SK-N-SH (cell line): ENCODE data around the gene FOXK1. TPM values are rescaled to one million over a fixed set of nuclear protein-coding genes. Genes with fewer than 3 reads are reported as not detected.

ENCODE experiments used
- CTCF ChIA-PET: fragments of 300-600, 350-600 bp; formaldehyde crosslinking; extraction: SDS; loops from one replicate; lab custom pipeline; 2021; lab: Yijun Ruan, JAX
- POLR2A ChIA-PET: fragments of 350-600 bp; sonication (Branson Sonifier 250); formaldehyde crosslinking; extraction: SDS; loops from one replicate; lab custom pipeline; 2020; ENCODE audit warnings: antibody characterized with exemption, inconsistent platforms; lab: Yijun Ruan, JAX
- DNase-seq: peaks from one replicate; pipeline ENCODE4 v3.0.0; 2012
- H2AFZ ChIP-seq: fragments of 200-600 bp; sonication (generic); 2 replicates; pipeline ENCODE4 v1.8.1; 2016; ENCODE audit warnings: antibody characterized with exemption, mild to moderate bottlenecking, low read depth
- H3F3A ChIP-seq: fragments of 200-600 bp; sonication (generic); replicated peaks from 2 replicates; pipeline ENCODE3; 2016; ENCODE audit warnings: antibody characterized with exemption, mild to moderate bottlenecking; ENCODE audit not compliant: insufficient read depth
- H3K27ac ChIP-seq, 2 experiments: fragments of 200-500 bp in 1 of 2; fragments of 200-600 bp in 1 of 2; sonication (Bioruptor generic) in 1 of 2; sonication (generic), shearing (Covaris generic) in 1 of 2; 2 replicates each; pipeline versions ENCODE4 v1.5.1 to v1.6.1; 2014 to 2016; ENCODE audit warnings: low read depth in 2 of 2, inconsistent platforms in 1 of 2, low read length in 1 of 2, mild to moderate bottlenecking in 1 of 2, mixed read lengths in 1 of 2
- H3K27me3 ChIP-seq: fragments of 200-600 bp; sonication (generic), shearing (Covaris generic); 2 replicates; pipeline ENCODE4 v1.6.1; 2016; ENCODE audit warnings: mixed run types; ENCODE audit not compliant: insufficient read depth
- H3K36me3 ChIP-seq, 2 experiments: fragments of 200-500 bp in 1 of 2; fragments of 200-600 bp in 1 of 2; sonication (Bioruptor generic) in 1 of 2; sonication (generic) in 1 of 2; replicated peaks in 1 of 2; 2 replicates each; pipeline versions ENCODE3 to v1.5.1; 2014 to 2016; ENCODE audit warnings: low read length in 1 of 2, mild to moderate bottlenecking in 1 of 2; ENCODE audit not compliant: insufficient read depth in 2 of 2, control insufficient read depth in 1 of 2
- H3K4me1 ChIP-seq, 2 experiments: fragments of 200-500 bp in 1 of 2; fragments of 200-600 bp in 1 of 2; sonication (Bioruptor generic) in 1 of 2; sonication (generic), shearing (Covaris generic) in 1 of 2; 2 replicates each; pipeline versions ENCODE4 v1.5.1 to v1.6.1; 2014 to 2016; ENCODE audit warnings: low read depth in 1 of 2, low read length in 1 of 2, mixed run types in 1 of 2; ENCODE audit not compliant: insufficient read depth in 2 of 2, control insufficient read depth in 1 of 2
- H3K4me2 ChIP-seq: fragments of 200-600 bp; sonication (generic), shearing (Covaris generic); 2 replicates; pipeline ENCODE4 v1.6.1; 2017; ENCODE audit warnings: mixed run types
- H3K4me3 ChIP-seq, 2 experiments: fragments of 200-500 bp in 1 of 2; fragments of 200-600 bp in 1 of 2; sonication (Bioruptor generic) in 1 of 2; sonication (generic), shearing (Covaris generic) in 1 of 2; 2 replicates each; pipeline versions ENCODE4 v1.5.1 to v1.8.1; 2014 to 2016; ENCODE audit warnings: low read depth in 2 of 2, inconsistent platforms in 1 of 2, low read length in 1 of 2, mild to moderate bottlenecking in 1 of 2, mixed read lengths in 1 of 2, moderate library complexity in 1 of 2
- H3K79me2 ChIP-seq: fragments of 200-600 bp; sonication (generic); 2 replicates; pipeline ENCODE4 v1.8.1; 2017; ENCODE audit warnings: mild to moderate bottlenecking; ENCODE audit not compliant: insufficient read depth
- H3K9ac ChIP-seq: fragments of 200-600 bp; sonication (generic); 2 replicates; pipeline ENCODE4 v1.6.1; 2017; ENCODE audit warnings: mixed run types
- H3K9me2 ChIP-seq: fragments of 200-600 bp; sonication (generic); 2 replicates; pipeline ENCODE4 v1.6.1; 2017; ENCODE audit warnings: mixed run types
- H3K9me3 ChIP-seq: fragments of 200-600 bp; sonication (generic); 2 replicates; pipeline ENCODE4 v1.6.1; 2017; ENCODE audit warnings: mixed run types, mild to moderate bottlenecking, moderate library complexity
- H4K20me1 ChIP-seq: fragments of 200-600 bp; sonication (generic); 2 replicates; pipeline ENCODE4 v1.6.1; 2017; ENCODE audit warnings: mild to moderate bottlenecking, mixed run types; ENCODE audit not compliant: insufficient read depth
- CHD2 ChIP-seq: fragments of 150-350 bp; IDR thresholded peaks from 2 replicates; pipeline ENCODE4 v1.6.1; 2018; ENCODE audit warnings: low read length; ENCODE audit not compliant: partially characterized antibody
- EZH2phosphoT487 ChIP-seq: fragments of 200-600 bp; sonication (generic); IDR thresholded peaks from 2 replicates; pipeline ENCODE4 v1.6.1; 2017; ENCODE audit warnings: low read depth, mixed run types, mild to moderate bottlenecking, antibody characterized with exemption, moderate library complexity, borderline replicate concordance
- FOSL2 ChIP-seq: IDR thresholded peaks from 2 replicates; pipeline ENCODE4 v1.4.0; 2012; ENCODE audit warnings: low read depth, mild to moderate bottlenecking, moderate library complexity, borderline replicate concordance
- FOXJ3 ChIP-seq: sonication (generic); formaldehyde crosslinking; IDR thresholded peaks from 2 replicates; pipeline ENCODE4 v1.5.1; 2020; ENCODE audit warnings: mild to moderate bottlenecking, missing genetic modification reagents
- FOXM1 ChIP-seq: IDR thresholded peaks from 2 replicates; pipeline ENCODE4 v1.4.0; 2012; ENCODE audit warnings: low read depth, mild to moderate bottlenecking
- GABPA ChIP-seq: IDR thresholded peaks from 2 replicates; pipeline ENCODE4 v1.4.0; 2012; ENCODE audit warnings: low read depth, mild to moderate bottlenecking
- GATA2 ChIP-seq: sonication (generic); formaldehyde crosslinking; IDR thresholded peaks from 2 replicates; pipeline ENCODE4 v1.5.0; 2020; ENCODE audit warnings: mild to moderate bottlenecking, missing genetic modification reagents
- JUND ChIP-seq: IDR thresholded peaks from 2 replicates; pipeline ENCODE4 v1.4.0; 2012
- MAX ChIP-seq: IDR thresholded peaks from 2 replicates; pipeline ENCODE4 v1.4.0; 2012; ENCODE audit warnings: low read depth
- MEF2A ChIP-seq: IDR thresholded peaks from 2 replicates; pipeline ENCODE4 v1.4.0; 2012; ENCODE audit warnings: low read depth, borderline replicate concordance
- MXI1 ChIP-seq: IDR thresholded peaks from 2 replicates; pipeline ENCODE4 v1.6.1; 2012; ENCODE audit warnings: mild to moderate bottlenecking, low read depth, low read length, improper control_type of control experiment
- NFIC ChIP-seq: IDR thresholded peaks from 2 replicates; pipeline ENCODE4 v1.4.0; 2012; ENCODE audit warnings: borderline replicate concordance
- NRF1 ChIP-seq: IDR thresholded peaks from 2 replicates; pipeline ENCODE4 v1.6.1; 2012; ENCODE audit warnings: low read depth, mild to moderate bottlenecking, low read length
- PBX3 ChIP-seq: IDR thresholded peaks from 2 replicates; pipeline ENCODE4; 2012
- POLR2AphosphoS5 ChIP-seq: IDR thresholded peaks from 2 replicates; pipeline ENCODE4 v1.6.1; 2012; ENCODE audit warnings: low read depth, low read length
- RCOR1 ChIP-seq: fragments of 150-350 bp; IDR thresholded peaks from 2 replicates; pipeline ENCODE4 v1.6.1; 2017; ENCODE audit warnings: antibody characterized with exemption, low read length
- SMC3 ChIP-seq: IDR thresholded peaks from 2 replicates; pipeline ENCODE4 v1.6.1; 2012; ENCODE audit warnings: low read depth, low read length, improper control_type of control experiment
- TEAD4 ChIP-seq: IDR thresholded peaks from 2 replicates; pipeline ENCODE4 v1.4.0; 2012; ENCODE audit warnings: mild to moderate bottlenecking, borderline replicate concordance; ENCODE audit not compliant: insufficient read depth
- USF2 ChIP-seq: fragments of 150-350 bp; IDR thresholded peaks from 2 replicates; pipeline ENCODE4 v1.6.1; 2017; ENCODE audit warnings: antibody characterized with exemption, low read length, low read depth, borderline replicate concordance
- WGBS: methylation state at CpG from one replicate; pipeline ENCODE4 v1.1.6; 2017; ENCODE audit warnings: low lambda C conversion rate; 5-methylcytosine and 5-hydroxymethylcytosine counted together
- polyA plus RNA-seq, 3 experiments: library from polyadenylated mRNA; depleted of rRNA; stranded (reverse); fragments of >200 nt; gene quantifications; 2 replicates each; pipeline ENCODE4 v1.2.3, GENCODE V29; 2012

FOXK1 gene
- polyA plus RNA-seq, 1 of the 3 experiments (the other 2 are of a cell fraction) = 4.7 TPM

GRCh38 chr7:4730971-4731370, 48.9 kb downstream of the FOXK1 start:
- 96% methylated on average over 9 of the region's 10 CpGs for WGBS
- DNase-seq = no peak
- Histone ChIP-seq H3K4me2 (no peak overlapping the region), H3K27me3 (no peaks in the 10 kb centered on the region), H3K9me2 (no peaks in the 10 kb centered on the region), H3K27ac (no peak overlapping the region), H3F3A (no peaks in the 10 kb centered on the region), H3K79me2 (peaks cover 69% of the 10 kb centered on the region), H3K9me3 (no peaks in the 10 kb centered on the region), H2AFZ (no peak overlapping the region), H3K4me3 (no peak overlapping the region), H3K9ac (no peak overlapping the region), H3K4me1 (no peaks in the 10 kb centered on the region), H3K36me3 (no peaks in the 10 kb centered on the region), H4K20me1 (no peaks in the 10 kb centered on the region; the same call in 1 of the 2 replicates)
- POLR2A ChIA-PET = no interaction called here
- CTCF ChIA-PET = interaction anchor here (1.2 kb wide), 1 partner anchor 99 kb away, joined by 3 read pairs; no protein-coding TSS in a partner anchor
- TF ChIP-seq PBX3 (no peak), GABPA (no peak), CHD2 (no peak), GATA2 (CRISPR knock-in tag) (no peak), MXI1 (no peak), EZH2phosphoT487 (no peak), NRF1 (no peak), SMC3 (no peak), FOSL2 (no peak), TEAD4 (no peak), JUND (no peak), USF2 (no peak), POLR2AphosphoS5 (no peak), RCOR1 (no peak), MEF2A (no peak)
- TF ChIP-seq, all 33 proteins: peak for 0

- H3K9me2 ChIP-seq = no peaks in the 10 kb centered on the region
- no peaks in the 10 kb centered on the region for H3K27me3 ChIP-seq
- WGBS = 97% methylated on average over 16 of the region's 16 CpGs
- no peak overlapping the region for H3K27ac ChIP-seq
- no peak overlapping the region for H2AFZ ChIP-seq
- CTCF ChIA-PET = no interaction called here
- DNase-seq = no peak
- H3K79me2 ChIP-seq = peaks cover 69% of the 10 kb centered on the region
- TF ChIP-seq GABPA (no peak), GATA2 (CRISPR knock-in tag) (no peak), MXI1 (no peak), POLR2AphosphoS5 (no peak), MAX (no peak), EZH2phosphoT487 (no peak), NFIC (no peak), FOXJ3 (no peak), RCOR1 (no peak), PBX3 (no peak), FOXM1 (no peak)
- no peak overlapping the region for H3K4me2 ChIP-seq
- no peaks in the 10 kb centered on the region for H3K36me3 ChIP-seq
- no peaks in the 10 kb centered on the region; the same call in 1 of the 2 replicates for H4K20me1 ChIP-seq
- POLR2A ChIA-PET = no interaction called here
- no peaks in the 10 kb centered on the region for H3K4me1 ChIP-seq
- no peak overlapping the region for H3K9ac ChIP-seq
- H3F3A ChIP-seq = no peaks in the 10 kb centered on the region
- no peaks in the 10 kb centered on the region for H3K9me3 ChIP-seq
- no peak overlapping the region for H3K4me3 ChIP-seq
These were observed 49.7 kb downstream of the FOXK1 start for GRCh38 chr7:4731803-4732202.
